GM12872 (cell line): ENCODE measurements around the gene HS6ST3.

ENCODE experiments used
- CTCF ChIP-seq: IDR thresholded peaks from 3 replicates; pipeline ENCODE4 v1.5.1; 2011; ENCODE audit warnings: low read depth, mild to moderate bottlenecking, low read length, moderate library complexity; ENCODE audit not compliant: insufficient read depth

HS6ST3 gene

GRCh38 chr13:96707146-96707545 is 617.2 kb downstream of the HS6ST3 start:
- TF ChIP-seq CTCF = no peak

- TF ChIP-seq CTCF = no peak
Measured at GRCh38 chr13:96710166-96710862, 620.4 kb downstream of the HS6ST3 start.

GRCh38 chr13:96720446-96720845 is 630.5 kb downstream of the HS6ST3 start:
- no peak for TF ChIP-seq CTCF

GRCh38 chr13:96726651-96727050 is 636.7 kb downstream of the HS6ST3 start:
- TF ChIP-seq CTCF = no peak

- TF ChIP-seq CTCF = no peak
Measured at GRCh38 chr13:96728463-96728862, 638.6 kb downstream of the HS6ST3 start.

GRCh38 chr13:96730676-96731075 is 640.8 kb downstream of the HS6ST3 start:
- no peak for TF ChIP-seq CTCF

- no peak for TF ChIP-seq CTCF
Measured at GRCh38 chr13:96734499-96734898, 644.6 kb downstream of the HS6ST3 start.
